CD14-positive monocyte (primary cell): ENCODE measurements around the gene EPB41L4A. TPM values are rescaled to one million over a fixed set of nuclear protein-coding genes. Genes with fewer than 3 reads are reported as not detected.

Source experiments
- DNase-seq, 3 donors: peaks; one replicate each; pipeline ENCODE4 v3.0.0-alpha.2; 2011 to 2022
- H2AFZ ChIP-seq: 2 replicates; pipeline ENCODE4 v1.6.0; 2012; ENCODE audit warnings: mild to moderate bottlenecking, low read depth, low read length, inconsistent platforms; ENCODE audit not compliant: insufficient read depth, poor library complexity, severe bottlenecking
- H3K27ac ChIP-seq, 2 donors: 1 replicate in 1 of 2; 2 replicates in 1 of 2; pipeline ENCODE4 v1.5.1; 2012 to 2013; ENCODE audit warnings: low read length in 2 of 2, control low read depth in 1 of 2, inconsistent platforms in 1 of 2, low read depth in 1 of 2, mild to moderate bottlenecking in 1 of 2
- H3K27me3 ChIP-seq, 2 donors: one replicate each; pipeline versions ENCODE4 v1.6.0 to v1.6.1; 2011 to 2013; ENCODE audit warnings: low read length in 2 of 2; ENCODE audit not compliant: control insufficient read depth in 2 of 2, insufficient read depth in 2 of 2
- H3K36me3 ChIP-seq, 2 donors: replicated peaks in 1 of 2; 1 replicate in 1 of 2; 2 replicates in 1 of 2; pipeline versions ENCODE4 v1.5.1 to v1.6.1; 2012 to 2013; ENCODE audit warnings: low read length in 2 of 2, control low read depth in 1 of 2, inconsistent platforms in 1 of 2, mild to moderate bottlenecking in 1 of 2; ENCODE audit not compliant: insufficient read depth in 2 of 2, control insufficient read depth in 1 of 2
- H3K4me1 ChIP-seq, 2 donors: 1 replicate in 1 of 2; 2 replicates in 1 of 2; pipeline versions ENCODE4 v1.5.1 to v1.6.1; 2012 to 2013; ENCODE audit warnings: low read length in 2 of 2, control low read depth in 1 of 2, inconsistent platforms in 1 of 2, mild to moderate bottlenecking in 1 of 2, moderate library complexity in 1 of 2; ENCODE audit not compliant: insufficient read depth in 2 of 2, control insufficient read depth in 1 of 2
- H3K4me2 ChIP-seq: replicated peaks from 2 replicates; pipeline ENCODE3; 2012; ENCODE audit warnings: low read length, moderate library complexity, mild to moderate bottlenecking; ENCODE audit not compliant: poor library complexity, severe bottlenecking; ENCODE audit errors: extremely low read depth
- H3K4me3 ChIP-seq, 3 experiments: fragments of 200-600 bp in 1 of 3; sonication (generic) in 1 of 3; replicated peaks in 1 of 3; 1 replicate in 2 of 3; 2 replicates in 1 of 3; pipeline ENCODE4 v1.5.1; 2011 to 2013; ENCODE audit warnings: low read length in 3 of 3, mild to moderate bottlenecking in 3 of 3, control low read depth in 2 of 3, low read depth in 2 of 3, inconsistent platforms in 1 of 3, moderate library complexity in 1 of 3
- H3K79me2 ChIP-seq: 2 replicates; pipeline ENCODE4 v1.6.0; 2012; ENCODE audit warnings: mild to moderate bottlenecking, control low read depth, inconsistent platforms, low read length, moderate library complexity; ENCODE audit not compliant: insufficient read depth
- H3K9ac ChIP-seq: 2 replicates; pipeline ENCODE4 v1.6.0; 2017; ENCODE audit warnings: low read length, mild to moderate bottlenecking; ENCODE audit not compliant: insufficient read depth, poor library complexity, severe bottlenecking
- H3K9me3 ChIP-seq, 2 donors: replicated peaks in 1 of 2; 1 replicate in 1 of 2; 2 replicates in 1 of 2; pipeline versions ENCODE4 v1.5.1 to v1.6.1; 2012 to 2013; ENCODE audit warnings: low read length in 2 of 2, control low read depth in 1 of 2; ENCODE audit not compliant: control insufficient read depth in 1 of 2, insufficient read depth in 1 of 2
- H4K20me1 ChIP-seq: 2 replicates; pipeline ENCODE4 v1.6.0; 2012; ENCODE audit warnings: mild to moderate bottlenecking, low read length, control low read depth, moderate library complexity; ENCODE audit not compliant: insufficient read depth
- H3K27ac Mint-ChIP-seq, 7 donors: one replicate each; pipeline ENCODE4 v1.8.0; 2020; ENCODE audit warnings: mild to moderate bottlenecking in 7 of 7, mixed read lengths in 7 of 7, moderate library complexity in 6 of 7, inconsistent platforms in 2 of 7
- H3K27me3 Mint-ChIP-seq, 3 donors: one replicate each; pipeline ENCODE4 v1.8.0; 2021 to 2022; ENCODE audit warnings: low read depth in 3 of 3, mild to moderate bottlenecking in 3 of 3, mixed read lengths in 3 of 3, moderate library complexity in 3 of 3, inconsistent platforms in 1 of 3
- H3K36me3 Mint-ChIP-seq, 2 donors: one replicate each; pipeline ENCODE4 v1.8.0; 2020; ENCODE audit warnings: mixed read lengths in 2 of 2, inconsistent platforms in 1 of 2, mild to moderate bottlenecking in 1 of 2
- H3K4me1 Mint-ChIP-seq: one replicate; pipeline ENCODE4 v1.8.0; 2020; ENCODE audit warnings: mild to moderate bottlenecking, mixed read lengths
- H3K4me3 Mint-ChIP-seq, 2 donors: one replicate each; pipeline ENCODE4 v1.8.0; 2020; ENCODE audit warnings: mild to moderate bottlenecking in 2 of 2, mixed read lengths in 2 of 2, moderate library complexity in 1 of 2
- H3K9me3 Mint-ChIP-seq, 7 donors: one replicate each; pipeline ENCODE4 v1.8.0; 2020 to 2022; ENCODE audit warnings: mixed read lengths in 7 of 7, mild to moderate bottlenecking in 6 of 7, moderate library complexity in 6 of 7, inconsistent platforms in 2 of 7
- CTCF ChIP-seq: fragments of 200-600 bp; IDR thresholded peaks from one replicate; pipeline ENCODE4 v1.8.0; 2022; ENCODE audit warnings: antibody characterized with exemption, mild to moderate bottlenecking
- WGBS: methylation state at CpG from one replicate; pipeline ENCODE4 v1.1.5; 2013; ENCODE audit warnings: missing lambda C conversion rate; ENCODE audit not compliant: insufficient coverage; 5-methylcytosine and 5-hydroxymethylcytosine counted together
- intact Hi-C, 2 donors: fragments of 100-400 bp; cut with micrococcal nuclease; formaldehyde crosslinking; loops; one replicate each; pipeline versions ENCODE4 v1.15.0 to v1.15.1; 2023
- polyA plus RNA-seq, 3 donors: library from polyadenylated mRNA; depleted of rRNA in 1 of 3; unstranded in 2 of 3; stranded (reverse) in 1 of 3; fragments of 300-500 nt in 2 of 3; fragments of >200 nt in 1 of 3; fragmentation: Illumina TruSeq in 2 of 3; gene quantifications; 1 replicate in 2 of 3; 2 replicates in 1 of 3; pipeline ENCODE4 v1.2.3, GENCODE V29; 2012 to 2021

EPB41L4A gene
- polyA plus RNA-seq, 3 donors, result 0.01 to 0.05 TPM; not detected in 1

- no peak overlapping the region for H3K27ac ChIP-seq
- no peak for DNase-seq
- Mint-ChIP-seq H3K36me3 (no peaks in the 10 kb centered on the region), H3K4me3 (no peak overlapping the region), H3K4me1 (no peaks in the 10 kb centered on the region), H3K27me3 (no peaks in the 10 kb centered on the region), H3K9me3 (peaks cover 0 to 2% (median 0%) of the 10 kb centered on the region in 7 donors), H3K27ac (no peak overlapping the region)
- intact Hi-C loops, result no loop called here
- H4K20me1 ChIP-seq, result no peaks in the 10 kb centered on the region
- H3K4me1 ChIP-seq, result no peaks in the 10 kb centered on the region
- H3K9ac ChIP-seq, result no peak overlapping the region
- H3K4me3 ChIP-seq, result no peak overlapping the region
- no peaks in the 10 kb centered on the region for H3K36me3 ChIP-seq
- no peaks in the 10 kb centered on the region for H3K9me3 ChIP-seq
- H3K27me3 ChIP-seq, result no peaks in the 10 kb centered on the region
- no peaks in the 10 kb centered on the region for H3K79me2 ChIP-seq
- WGBS, result 100% methylated on average over 2 of the region's 2 CpGs
- H2AFZ ChIP-seq, result no peak overlapping the region
- no peak for TF ChIP-seq CTCF
- no peak overlapping the region for H3K4me2 ChIP-seq
Observed at GRCh38 chr5:112348915-112349314, 70.2 kb downstream of the EPB41L4A start.

DNA sequence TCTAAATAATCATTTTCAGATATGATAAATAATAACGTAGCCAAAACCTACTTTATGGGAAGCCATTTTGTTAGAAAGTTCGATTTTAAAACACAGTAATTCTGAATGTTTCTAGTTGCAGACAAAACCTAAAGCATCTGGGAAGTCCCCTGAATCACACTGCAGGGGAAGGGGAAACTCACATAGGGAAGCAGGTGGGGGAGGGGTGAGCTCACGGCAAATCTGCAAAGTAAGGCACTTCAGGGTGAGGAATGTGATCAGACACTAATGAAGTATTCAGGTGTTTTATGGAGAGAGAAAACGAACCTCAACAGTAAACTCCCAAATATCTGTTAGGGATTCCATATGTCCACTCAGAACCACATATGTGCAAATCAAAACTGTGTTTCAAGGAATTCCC lies 70.7 kb downstream of the EPB41L4A start:
- intact Hi-C loops, result no loop called here
- H3K27ac ChIP-seq, result no peak overlapping the region
- Mint-ChIP-seq H3K27me3 (no peaks in the 10 kb centered on the region), H3K4me3 (no peak overlapping the region), H3K36me3 (no peaks in the 10 kb centered on the region), H3K27ac (no peak overlapping the region), H3K4me1 (no peaks in the 10 kb centered on the region), H3K9me3 (peaks cover 0 to 2% (median 0%) of the 10 kb centered on the region in 7 donors)
- H3K9ac ChIP-seq, result no peak overlapping the region
- no peaks in the 10 kb centered on the region for H3K4me1 ChIP-seq
- H3K27me3 ChIP-seq, result no peaks in the 10 kb centered on the region
- H3K79me2 ChIP-seq, result no peaks in the 10 kb centered on the region
- no peak overlapping the region for H2AFZ ChIP-seq
- H3K36me3 ChIP-seq, result no peaks in the 10 kb centered on the region
- no peaks in the 10 kb centered on the region for H3K9me3 ChIP-seq
- no CpG with 5 or more reads among the region's 4 CpGs for WGBS
- no peak for TF ChIP-seq CTCF
- no peak overlapping the region for H3K4me3 ChIP-seq
- no peak for DNase-seq
- no peak overlapping the region for H3K4me2 ChIP-seq
- H4K20me1 ChIP-seq, result no peaks in the 10 kb centered on the region
